ENCODE data around the gene DAPK1.

The DAPK1 gene

GRCh38 chr9:87613265-87614111 is 115.8 kb downstream of the DAPK1 start:
- Histone ChIP-seq H3K4me3 (ENCODE audit: low read depth, low read length) (no peak overlapping the region), H3K36me3 (ENCODE audit: control insufficient read depth, insufficient read depth, low read length) (peaks cover 14% of the 10 kb centered on the region), H3K9ac (ENCODE audit: low read depth, low read length) (no peak overlapping the region), H3K9me3 (ENCODE audit: control insufficient read depth, insufficient read depth, low read length) (no peaks in the 10 kb centered on the region), H3K4me1 (ENCODE audit: control insufficient read depth, insufficient read depth, low read length) (peaks cover 3% of the 10 kb centered on the region), H3K27me3 (ENCODE audit: control insufficient read depth, insufficient read depth, low read length) (no peaks in the 10 kb centered on the region)

GRCh38 chr9:87614397-87614796 is 116.7 kb downstream of the DAPK1 start:
- Histone ChIP-seq H3K9ac (ENCODE audit: low read depth, low read length) (no peak overlapping the region), H3K4me3 (ENCODE audit: low read depth, low read length) (no peak overlapping the region), H3K36me3 (ENCODE audit: control insufficient read depth, insufficient read depth, low read length) (peaks cover 14% of the 10 kb centered on the region), H3K9me3 (ENCODE audit: control insufficient read depth, insufficient read depth, low read length) (no peaks in the 10 kb centered on the region), H3K4me1 (ENCODE audit: control insufficient read depth, insufficient read depth, low read length) (peaks cover 3% of the 10 kb centered on the region), H3K27me3 (ENCODE audit: control insufficient read depth, insufficient read depth, low read length) (no peaks in the 10 kb centered on the region)

GRCh38 chr9:87615136-87615535 is 117.5 kb downstream of the DAPK1 start:
- Histone ChIP-seq H3K9ac (ENCODE audit: low read depth, low read length) (no peak overlapping the region), H3K4me1 (ENCODE audit: control insufficient read depth, insufficient read depth, low read length) (peaks cover 3% of the 10 kb centered on the region), H3K36me3 (ENCODE audit: control insufficient read depth, insufficient read depth, low read length) (peaks cover 14% of the 10 kb centered on the region)

GRCh38 chr9:87615547-87616148 is 118.0 kb downstream of the DAPK1 start:
- peaks cover 14% of the 10 kb centered on the region for H3K36me3 ChIP-seq (ENCODE audit: control insufficient read depth, insufficient read depth, low read length)
- no peak overlapping the region for H3K9ac ChIP-seq (ENCODE audit: low read depth, low read length)
- no peak overlapping the region for H3K4me3 ChIP-seq (ENCODE audit: low read depth, low read length)
- H3K27me3 ChIP-seq (ENCODE audit: control insufficient read depth, insufficient read depth, low read length): no peaks in the 10 kb centered on the region
- H3K9me3 ChIP-seq (ENCODE audit: control insufficient read depth, insufficient read depth, low read length): no peaks in the 10 kb centered on the region
- peaks cover 3% of the 10 kb centered on the region for H3K4me1 ChIP-seq (ENCODE audit: control insufficient read depth, insufficient read depth, low read length)

More at GRCh38 chr9:87615136-87615535, 117.5 kb downstream of the DAPK1 start:
- Histone ChIP-seq H3K27me3 (ENCODE audit: control insufficient read depth, insufficient read depth, low read length) (no peaks in the 10 kb centered on the region), H3K4me3 (ENCODE audit: low read depth, low read length) (no peak overlapping the region), H3K9me3 (ENCODE audit: control insufficient read depth, insufficient read depth, low read length) (no peaks in the 10 kb centered on the region)

- H3K9ac ChIP-seq (ENCODE audit: low read depth, low read length): no peak overlapping the region
- H3K27me3 ChIP-seq (ENCODE audit: control insufficient read depth, insufficient read depth, low read length): no peaks in the 10 kb centered on the region
- H3K4me3 ChIP-seq (ENCODE audit: low read depth, low read length): no peak overlapping the region
- H3K36me3 ChIP-seq (ENCODE audit: control insufficient read depth, insufficient read depth, low read length): peaks cover 7% of the 10 kb centered on the region
- H3K9me3 ChIP-seq (ENCODE audit: control insufficient read depth, insufficient read depth, low read length): no peaks in the 10 kb centered on the region
- peaks cover 3% of the 10 kb centered on the region for H3K4me1 ChIP-seq (ENCODE audit: control insufficient read depth, insufficient read depth, low read length)
Measured at GRCh38 chr9:87618226-87618625, 120.6 kb downstream of the DAPK1 start.

- H3K27me3 ChIP-seq (ENCODE audit: control insufficient read depth, insufficient read depth, low read length): no peaks in the 10 kb centered on the region
Measured at GRCh38 chr9:87618931-87619330, 121.3 kb downstream of the DAPK1 start.

GRCh38 chr9:87619346-87619745 is 121.7 kb downstream of the DAPK1 start:
- H3K27me3 ChIP-seq (ENCODE audit: control insufficient read depth, insufficient read depth, low read length): no peaks in the 10 kb centered on the region
- no peaks in the 10 kb centered on the region for H3K9me3 ChIP-seq (ENCODE audit: control insufficient read depth, insufficient read depth, low read length)
- peaks cover 7% of the 10 kb centered on the region for H3K36me3 ChIP-seq (ENCODE audit: control insufficient read depth, insufficient read depth, low read length)
- H3K4me1 ChIP-seq (ENCODE audit: control insufficient read depth, insufficient read depth, low read length): peaks cover 3% of the 10 kb centered on the region
- H3K9ac ChIP-seq (ENCODE audit: low read depth, low read length): no peak overlapping the region
- no peak overlapping the region for H3K4me3 ChIP-seq (ENCODE audit: low read depth, low read length)

More at GRCh38 chr9:87618931-87619330, 121.3 kb downstream of the DAPK1 start:
- no peak overlapping the region for H3K4me3 ChIP-seq (ENCODE audit: low read depth, low read length)
- no peak overlapping the region for H3K9ac ChIP-seq (ENCODE audit: low read depth, low read length)
- H3K4me1 ChIP-seq (ENCODE audit: control insufficient read depth, insufficient read depth, low read length): peaks cover 3% of the 10 kb centered on the region
- no peaks in the 10 kb centered on the region for H3K9me3 ChIP-seq (ENCODE audit: control insufficient read depth, insufficient read depth, low read length)
- H3K36me3 ChIP-seq (ENCODE audit: control insufficient read depth, insufficient read depth, low read length): peaks cover 7% of the 10 kb centered on the region

- Histone ChIP-seq H3K4me1 (ENCODE audit: control insufficient read depth, insufficient read depth, low read length) (no peaks in the 10 kb centered on the region), H3K9me3 (ENCODE audit: control insufficient read depth, insufficient read depth, low read length) (no peaks in the 10 kb centered on the region), H3K4me3 (ENCODE audit: low read depth, low read length) (no peak overlapping the region), H3K36me3 (ENCODE audit: control insufficient read depth, insufficient read depth, low read length) (peaks cover 3% of the 10 kb centered on the region), H3K9ac (ENCODE audit: low read depth, low read length) (no peak overlapping the region), H3K27me3 (ENCODE audit: control insufficient read depth, insufficient read depth, low read length) (no peaks in the 10 kb centered on the region)
Measured at GRCh38 chr9:87620731-87621322, 123.2 kb downstream of the DAPK1 start.

- no peak overlapping the region for H3K9ac ChIP-seq (ENCODE audit: low read depth, low read length)
- no peaks in the 10 kb centered on the region for H3K27me3 ChIP-seq (ENCODE audit: control insufficient read depth, insufficient read depth, low read length)
- peaks cover 3% of the 10 kb centered on the region for H3K36me3 ChIP-seq (ENCODE audit: control insufficient read depth, insufficient read depth, low read length)
- no peaks in the 10 kb centered on the region for H3K4me1 ChIP-seq (ENCODE audit: control insufficient read depth, insufficient read depth, low read length)
- H3K4me3 ChIP-seq (ENCODE audit: low read depth, low read length): no peak overlapping the region
- H3K9me3 ChIP-seq (ENCODE audit: control insufficient read depth, insufficient read depth, low read length): no peaks in the 10 kb centered on the region
Measured at GRCh38 chr9:87622098-87622497, 124.4 kb downstream of the DAPK1 start.

- Histone ChIP-seq H3K36me3 (ENCODE audit: control insufficient read depth, insufficient read depth, low read length) (peaks cover 3% of the 10 kb centered on the region), H3K27me3 (ENCODE audit: control insufficient read depth, insufficient read depth, low read length) (no peaks in the 10 kb centered on the region), H3K4me1 (ENCODE audit: control insufficient read depth, insufficient read depth, low read length) (no peaks in the 10 kb centered on the region), H3K4me3 (ENCODE audit: low read depth, low read length) (no peak overlapping the region), H3K9ac (ENCODE audit: low read depth, low read length) (no peak overlapping the region), H3K9me3 (ENCODE audit: control insufficient read depth, insufficient read depth, low read length) (no peaks in the 10 kb centered on the region)
Measured at GRCh38 chr9:87622923-87623322, 125.3 kb downstream of the DAPK1 start.

GRCh38 chr9:87628346-87628745 is 130.7 kb downstream of the DAPK1 start:
- Histone ChIP-seq H3K36me3 (ENCODE audit: control insufficient read depth, insufficient read depth, low read length) (peaks cover 3% of the 10 kb centered on the region), H3K4me1 (ENCODE audit: control insufficient read depth, insufficient read depth, low read length) (no peaks in the 10 kb centered on the region), H3K9ac (ENCODE audit: low read depth, low read length) (no peak overlapping the region), H3K9me3 (ENCODE audit: control insufficient read depth, insufficient read depth, low read length) (no peaks in the 10 kb centered on the region), H3K27me3 (ENCODE audit: control insufficient read depth, insufficient read depth, low read length) (no peaks in the 10 kb centered on the region), H3K4me3 (ENCODE audit: low read depth, low read length) (no peak overlapping the region)

GRCh38 chr9:87629104-87629503 is 131.4 kb downstream of the DAPK1 start:
- H3K36me3 ChIP-seq (ENCODE audit: control insufficient read depth, insufficient read depth, low read length): peaks cover 3% of the 10 kb centered on the region
- no peak overlapping the region for H3K4me3 ChIP-seq (ENCODE audit: low read depth, low read length)
- H3K9me3 ChIP-seq (ENCODE audit: control insufficient read depth, insufficient read depth, low read length): no peaks in the 10 kb centered on the region
- H3K27me3 ChIP-seq (ENCODE audit: control insufficient read depth, insufficient read depth, low read length): no peaks in the 10 kb centered on the region
- H3K9ac ChIP-seq (ENCODE audit: low read depth, low read length): no peak overlapping the region
- H3K4me1 ChIP-seq (ENCODE audit: control insufficient read depth, insufficient read depth, low read length): no peaks in the 10 kb centered on the region
